A673 (cell line): Measurements from ENCODE around the gene SSR2. TPM values are rescaled to one million over a fixed set of nuclear protein-coding genes. Genes with fewer than 3 reads are reported as not detected.
A peak's percentile ranks its signal among the peaks of the same experiment; 100 is the strongest.

Experiments
- BruUV-seq: library from RNA; stranded (reverse); fragments of 400-500 nt; replicated peaks from 2 replicates; lab custom pipeline; 2021; lab: Mats Ljungman, UMichigan
- CTCF ChIA-PET: fragments of 300-600 bp; sonication (Branson Sonifier 250); formaldehyde crosslinking; loops from one replicate; lab custom pipeline; 2022; ENCODE audit warnings: antibody characterized with exemption; lab: Charles Lee
- POLR2A ChIA-PET: fragments of 300-600 bp; sonication (Branson Sonifier 250); formaldehyde crosslinking; loops from one replicate; lab custom pipeline; 2022; ENCODE audit warnings: antibody characterized with exemption; ENCODE audit not compliant: low non-redundant PET; lab: Charles Lee
- DNase-seq: peaks from one replicate; pipeline ENCODE4 v3.0.0-alpha.2; 2015; ENCODE audit warnings: low spot score
- H3K27ac ChIP-seq: fragments of 200-600 bp; sonication (generic); 2 replicates; pipeline ENCODE4 v1.5.1; 2016; ENCODE audit warnings: mixed run types, low read depth, mild to moderate bottlenecking, mixed read lengths, antibody characterized with exemption, low read length; ENCODE audit not compliant: poor library complexity, severe bottlenecking
- H3K27me3 ChIP-seq: fragments of 200-600 bp; sonication (generic); replicated peaks from 2 replicates; pipeline ENCODE4 v1.6.1; 2017; ENCODE audit warnings: mixed run types, low read depth, mild to moderate bottlenecking, mixed read lengths, antibody characterized with exemption, low read length; ENCODE audit not compliant: insufficient read depth, poor library complexity
- H3K36me3 ChIP-seq: fragments of 200-600 bp; sonication (generic); 2 replicates; pipeline ENCODE4 v1.6.1; 2016; ENCODE audit warnings: mixed run types, mild to moderate bottlenecking, mixed read lengths, antibody characterized with exemption, low read length; ENCODE audit not compliant: insufficient read depth, poor library complexity, severe bottlenecking
- H3K4me1 ChIP-seq: fragments of 200-600 bp; sonication (generic); 2 replicates; pipeline ENCODE4 v1.6.1; 2017; ENCODE audit warnings: mixed run types, mild to moderate bottlenecking, mixed read lengths, antibody characterized with exemption, low read length; ENCODE audit not compliant: insufficient read depth, poor library complexity, severe bottlenecking
- H3K4me3 ChIP-seq: fragments of 200-600 bp; sonication (generic); 2 replicates; pipeline ENCODE4 v1.5.1; 2016; ENCODE audit warnings: low read depth, mixed run types, mild to moderate bottlenecking, mixed read lengths, low read length; ENCODE audit not compliant: poor library complexity, severe bottlenecking
- H3K9me3 ChIP-seq: fragments of 200-600 bp; sonication (generic); 2 replicates; pipeline ENCODE4 v1.6.1; 2016; ENCODE audit warnings: mixed run types, low read depth, mild to moderate bottlenecking, mixed read lengths, antibody characterized with exemption, low read length; ENCODE audit not compliant: poor library complexity, severe bottlenecking
- CTCF ChIP-seq: fragments of 300-800, 200-600 bp; sonication (generic); conservative IDR thresholded peaks from 2 replicates; pipeline ENCODE4 v1.5.1; 2017; ENCODE audit warnings: low read depth, mild to moderate bottlenecking, antibody characterized with exemption, low read length, moderate library complexity, mixed read lengths
- EZH2 ChIP-seq: fragments of 200-600 bp; sonication (generic); IDR thresholded peaks from 2 replicates; pipeline ENCODE4 v1.6.1; 2017; ENCODE audit warnings: borderline replicate concordance, low read depth, mild to moderate bottlenecking, mixed read lengths, antibody characterized with exemption, low read length; ENCODE audit not compliant: poor library complexity, severe bottlenecking
- intact Hi-C: fragments of 100-400 bp; cut with micrococcal nuclease; formaldehyde crosslinking; loops from one replicate; pipeline ENCODE4 v1.10.0; 2022; ENCODE audit not compliant: unreplicated experiment
- total RNA-seq: library from RNA; stranded (reverse); gene quantifications from 2 replicates; pipeline ENCODE4 v1.2.3, GENCODE V29; 2021

The SSR2 gene
- total RNA-seq, 1 experiment from 2014 or later, result 233 TPM

- intact Hi-C loops, result loop anchor here (5.0 kb wide), 1 partner anchor 32 kb away; the partner anchor contains the start of gene RXFP4
- ChIA-PET POLR2A (interaction anchor here (0.5 to 0.7 kb wide), 2 partner anchors 20 to 103 kb away, joined by 4 to 5 read pairs; no protein-coding TSS in a partner anchor), CTCF (interaction anchor here (1.0 kb wide), 1 partner anchor 15 kb away, joined by 3 read pairs; no protein-coding TSS in a partner anchor)
- TF ChIP-seq CTCF (no peak), EZH2 (no peak)
- H3K27ac ChIP-seq, result peak overlapping the region; percentile 95
- no peaks in the 10 kb centered on the region for H3K27me3 ChIP-seq
- no peak for DNase-seq
- H3K36me3 ChIP-seq, result peaks cover 14% of the 10 kb centered on the region
- no peaks in the 10 kb centered on the region for H3K9me3 ChIP-seq
- no TSS peak for BruUV-seq
- peaks cover 61% of the 10 kb centered on the region for H3K4me1 ChIP-seq
- H3K4me3 ChIP-seq, result peak overlapping the region; percentile 95
These were observed 46.3 kb downstream of the SSR2 start for GRCh38 chr1:155974208-155975115.

- intact Hi-C loops, result no loop called here
- H3K4me1 ChIP-seq, result peaks cover 61% of the 10 kb centered on the region
- POLR2A ChIA-PET, result interaction anchor here (0.7 kb wide), 1 partner anchor 102 kb away, joined by 4 read pairs; no protein-coding TSS in a partner anchor
These were observed 47.0 kb downstream of the SSR2 start for GRCh38 chr1:155973723-155974122.

More at GRCh38 chr1:155973723-155974122, 47.0 kb downstream of the SSR2 start:
- BruUV-seq, result no TSS peak
- Histone ChIP-seq H3K36me3 (peaks cover 22% of the 10 kb centered on the region), H3K27ac (no peak overlapping the region), H3K27me3 (no peaks in the 10 kb centered on the region), H3K4me3 (no peak overlapping the region), H3K9me3 (no peaks in the 10 kb centered on the region)
- no peak for TF ChIP-seq EZH2
- TF ChIP-seq CTCF, result no peak
- CTCF ChIA-PET, result interaction anchor here (1.0 kb wide), 1 partner anchor 16 kb away, joined by 3 read pairs; no protein-coding TSS in a partner anchor
- no peak for DNase-seq
